GM12875 (cell line): ENCODE data around the gene HMGCLL1.

Experiments
- H3K4me3 ChIP-seq: one replicate; pipeline ENCODE4 v1.5.1; 2011; ENCODE audit warnings: low read depth, low read length, control low read depth
- TF ChIP-seq, protein P1 (sequence below): IDR thresholded peaks from 2 replicates; pipeline ENCODE4 v1.5.1; 2011; ENCODE audit warnings: low read depth, mild to moderate bottlenecking, control low read depth, inconsistent platforms, low read length, moderate library complexity, borderline replicate concordance; ENCODE audit not compliant: insufficient read depth

The HMGCLL1 gene

DNA sequence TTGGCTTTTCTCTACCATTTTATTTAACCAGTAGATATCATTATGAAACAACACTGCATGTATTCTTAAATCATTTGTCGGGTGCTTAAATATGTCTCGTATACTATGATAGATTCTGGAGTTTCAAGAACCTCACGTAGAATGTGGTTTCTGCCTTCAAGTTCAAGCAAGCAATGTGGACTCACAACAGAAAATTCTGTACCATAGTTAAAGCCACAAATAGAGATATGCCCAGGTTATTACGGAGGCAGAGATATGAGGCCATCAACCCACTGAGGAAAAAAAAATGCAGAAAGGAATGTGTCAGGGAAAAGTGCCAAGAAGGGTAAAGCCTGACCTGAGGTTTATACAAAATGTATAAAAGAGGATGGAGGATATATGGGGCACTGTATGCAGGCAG lies 141.9 kb downstream of the HMGCLL1 start:
- TF ChIP-seq, protein P1, sequence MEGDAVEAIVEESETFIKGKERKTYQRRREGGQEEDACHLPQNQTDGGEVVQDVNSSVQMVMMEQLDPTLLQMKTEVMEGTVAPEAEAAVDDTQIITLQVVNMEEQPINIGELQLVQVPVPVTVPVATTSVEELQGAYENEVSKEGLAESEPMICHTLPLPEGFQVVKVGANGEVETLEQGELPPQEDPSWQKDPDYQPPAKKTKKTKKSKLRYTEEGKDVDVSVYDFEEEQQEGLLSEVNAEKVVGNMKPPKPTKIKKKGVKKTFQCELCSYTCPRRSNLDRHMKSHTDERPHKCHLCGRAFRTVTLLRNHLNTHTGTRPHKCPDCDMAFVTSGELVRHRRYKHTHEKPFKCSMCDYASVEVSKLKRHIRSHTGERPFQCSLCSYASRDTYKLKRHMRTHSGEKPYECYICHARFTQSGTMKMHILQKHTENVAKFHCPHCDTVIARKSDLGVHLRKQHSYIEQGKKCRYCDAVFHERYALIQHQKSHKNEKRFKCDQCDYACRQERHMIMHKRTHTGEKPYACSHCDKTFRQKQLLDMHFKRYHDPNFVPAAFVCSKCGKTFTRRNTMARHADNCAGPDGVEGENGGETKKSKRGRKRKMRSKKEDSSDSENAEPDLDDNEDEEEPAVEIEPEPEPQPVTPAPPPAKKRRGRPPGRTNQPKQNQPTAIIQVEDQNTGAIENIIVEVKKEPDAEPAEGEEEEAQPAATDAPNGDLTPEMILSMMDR, result no peak
- no peak overlapping the region for H3K4me3 ChIP-seq

DNA sequence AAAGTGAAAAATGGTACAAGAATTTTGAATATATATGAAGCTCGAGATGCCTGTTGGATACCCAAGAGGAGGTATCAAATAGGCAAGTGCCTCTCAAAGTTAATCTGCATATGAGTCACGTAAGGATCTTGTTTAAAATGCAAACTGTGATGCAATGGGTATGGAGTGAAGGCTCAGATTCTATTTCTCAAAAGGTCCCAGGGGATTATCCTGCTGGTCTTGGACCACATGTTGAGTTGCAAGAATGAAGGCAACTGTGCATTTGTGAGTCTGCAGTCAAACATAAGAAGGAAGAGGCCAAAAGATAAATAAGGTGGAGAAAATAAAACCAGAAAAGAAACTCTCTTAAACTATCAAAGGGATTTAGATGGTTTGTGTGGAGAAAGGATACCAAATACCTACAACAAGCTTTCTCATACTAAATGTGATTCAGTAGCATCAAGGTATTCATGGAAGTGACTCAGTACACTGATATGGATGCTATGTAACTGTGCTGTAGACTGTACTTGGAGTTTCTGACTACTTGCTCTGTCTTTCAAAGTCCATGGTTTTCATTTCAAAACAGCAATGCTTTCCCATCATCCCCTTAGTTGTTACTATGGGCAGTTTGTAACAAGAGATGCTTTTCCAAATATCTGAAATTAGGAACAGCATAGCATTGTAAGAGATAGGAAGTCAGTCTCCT lies 145.4 kb downstream of the HMGCLL1 start:
- TF ChIP-seq, protein P1, result no peak

DNA sequence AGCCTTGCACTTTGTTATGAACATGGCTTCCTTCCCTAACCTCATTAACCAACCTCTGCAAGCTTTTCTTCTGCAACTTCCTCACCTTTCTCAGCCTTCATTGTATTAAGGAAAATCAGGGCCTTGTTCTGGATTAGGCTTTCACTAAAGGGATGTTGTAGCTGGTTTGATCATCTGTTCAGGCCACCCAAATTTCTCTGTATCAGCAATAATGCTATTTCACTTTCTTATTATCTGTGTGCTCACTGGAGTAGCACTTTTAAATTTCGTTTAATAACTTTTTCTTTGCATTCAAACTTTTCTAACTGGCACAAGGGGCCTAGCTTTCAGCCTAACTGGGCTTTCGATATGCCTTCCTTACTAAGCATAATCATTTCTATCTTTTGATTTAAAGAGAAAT lies 155.1 kb downstream of the HMGCLL1 start:
- no peak overlapping the region for H3K4me3 ChIP-seq
- TF ChIP-seq, protein P1, result no peak

More for the DNA sequence above, 145.4 kb downstream of the HMGCLL1 start:
- H3K4me3 ChIP-seq, result no peak overlapping the region

DNA sequence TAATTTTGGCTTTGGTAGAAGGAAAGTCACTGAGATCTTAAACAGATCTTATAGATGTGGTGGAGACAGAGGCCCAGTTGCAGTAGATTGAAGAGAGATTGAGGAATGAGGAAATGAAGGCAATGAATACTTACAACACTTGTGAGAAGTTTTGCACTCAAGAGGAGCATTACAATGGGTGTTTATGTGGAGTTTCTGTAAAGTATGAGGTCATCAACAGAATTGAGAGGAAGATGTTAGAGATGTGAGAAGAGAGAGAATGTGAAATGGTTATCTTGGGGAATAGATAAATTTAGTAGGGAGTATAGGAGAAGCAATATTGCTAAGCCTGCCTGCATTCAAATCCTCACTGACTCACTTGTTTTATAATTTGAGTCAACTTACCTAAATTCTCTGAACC lies 168.3 kb downstream of the HMGCLL1 start:
- no peak overlapping the region for H3K4me3 ChIP-seq
- TF ChIP-seq, protein P1, result no peak

DNA sequence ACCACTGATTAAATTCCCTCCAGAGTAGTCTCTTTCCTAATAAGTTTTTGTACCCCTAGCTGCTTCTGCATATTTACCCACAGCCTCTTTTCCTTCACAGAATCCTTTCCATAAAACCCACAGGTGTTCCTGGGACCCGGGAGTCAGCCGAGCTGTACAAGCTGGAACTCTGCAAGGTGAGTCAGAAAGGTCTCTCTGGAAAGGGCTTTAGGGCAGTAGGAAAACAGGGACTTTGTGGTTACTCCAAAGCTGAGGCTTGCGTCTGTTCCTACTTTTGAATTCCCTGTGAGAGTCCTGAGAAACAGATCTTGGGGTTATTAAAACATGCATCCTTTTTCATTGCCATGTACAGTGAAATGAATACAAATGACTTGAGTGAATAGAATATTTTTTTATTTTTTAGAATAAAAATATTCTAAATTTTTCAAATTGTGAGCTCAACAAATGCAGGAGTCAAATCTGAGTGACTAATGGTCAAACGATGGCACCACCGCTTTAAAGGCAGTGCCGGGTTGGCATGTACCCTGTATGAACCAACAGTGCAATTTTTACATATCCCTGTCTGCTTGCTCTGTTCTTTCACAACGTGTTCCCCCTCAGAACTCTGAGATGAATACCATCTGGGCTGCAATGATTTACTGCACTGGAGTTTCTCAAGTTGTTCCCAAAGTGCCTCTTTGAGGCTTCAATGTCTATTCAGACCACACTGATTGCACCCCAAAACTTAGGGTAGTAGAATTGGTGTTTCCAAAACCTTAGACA lies 173.3 kb downstream of the HMGCLL1 start:
- H3K4me3 ChIP-seq, result no peak overlapping the region
- TF ChIP-seq, protein P1, result no peak

DNA sequence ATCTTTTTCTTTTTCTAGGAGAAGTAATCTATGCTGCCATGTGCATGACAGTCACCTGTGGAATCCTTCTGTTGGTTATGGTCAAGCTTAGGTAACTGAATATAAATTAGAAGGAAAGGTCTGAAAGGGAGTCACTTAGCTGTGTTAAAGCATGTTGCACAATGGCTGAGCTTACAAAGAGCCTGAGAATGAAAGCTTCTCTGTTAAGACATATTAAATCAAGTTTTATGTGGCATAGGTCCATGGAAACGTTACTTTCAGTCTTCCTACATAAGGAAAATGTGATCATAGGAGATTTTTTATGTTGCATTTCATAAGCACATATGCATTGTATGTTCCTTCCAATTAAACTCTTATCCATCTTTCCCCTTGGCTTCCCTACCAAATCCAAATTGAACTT lies 179.6 kb downstream of the HMGCLL1 start:
- TF ChIP-seq, protein P1, result no peak
- H3K4me3 ChIP-seq, result no peak overlapping the region

DNA sequence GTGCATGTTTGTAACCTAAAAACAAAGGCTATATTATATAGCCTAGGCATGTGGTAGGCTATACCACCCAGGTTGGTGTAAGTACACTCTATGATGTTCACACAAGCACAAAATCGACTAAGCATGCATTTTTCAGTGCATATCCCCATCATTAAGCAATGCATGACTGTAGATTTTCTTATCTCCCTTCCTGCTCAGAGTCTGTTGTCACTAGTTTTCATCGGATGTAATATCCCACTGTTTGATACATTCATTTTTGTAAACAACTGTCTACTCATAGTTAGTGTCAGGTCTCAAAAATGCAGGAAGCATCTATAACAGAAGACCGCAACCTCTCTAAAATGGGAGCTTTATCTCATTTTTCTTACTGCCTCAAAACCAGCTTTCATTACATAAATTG lies 181.0 kb downstream of the HMGCLL1 start:
- no peak overlapping the region for H3K4me3 ChIP-seq
- TF ChIP-seq, protein P1, result no peak
